ENCODE measurements around the gene IL18R1. TPM values are rescaled to one million over a fixed set of nuclear protein-coding genes. Genes with fewer than 3 reads are reported as not detected.

IL18R1 gene
- total RNA-seq, 1 experiment from 2014 or later: 1.5 TPM

GRCh38 chr2:102399499-102400141 is 44.0 kb downstream of the IL18R1 start:
- Mint-ChIP-seq H3K36me3 (ENCODE audit: insufficient read depth, unreplicated experiment) (no peaks in the 10 kb centered on the region), H3K4me1 (ENCODE audit: low read depth, unreplicated experiment) (no peaks in the 10 kb centered on the region), H3K4me3 (ENCODE audit: low read depth, unreplicated experiment) (no peak overlapping the region), H3K27me3 (ENCODE audit: unreplicated experiment) (peaks cover 11% of the 10 kb centered on the region), H3K27ac (ENCODE audit: unreplicated experiment) (no peak overlapping the region), H3K9me3 (ENCODE audit: low read depth, unreplicated experiment) (no peaks in the 10 kb centered on the region)
- intact Hi-C loops (cut with micrococcal nuclease; ENCODE audit: unreplicated experiment): no loop called here
- DNase-seq: no peak
- CTCF ChIA-PET: no interaction called here
- no TSS peak for BruUV-seq (replicated peaks)
- TF ChIP-seq CTCF (IDR thresholded peaks at IDR 0.05; ENCODE audit: unreplicated experiment): no peak

GRCh38 chr2:102401456-102401855 is 45.9 kb downstream of the IL18R1 start:
- CTCF ChIA-PET: interaction anchor here (0.7 kb wide), 1 partner anchor 846 kb away, joined by 3 read pairs; no protein-coding TSS in a partner anchor
- H3K27ac Mint-ChIP-seq (ENCODE audit: unreplicated experiment): no peak overlapping the region
- no peak for DNase-seq
- no peak overlapping the region for H3K4me3 Mint-ChIP-seq (ENCODE audit: low read depth, unreplicated experiment)
- H3K27me3 Mint-ChIP-seq (ENCODE audit: unreplicated experiment): peaks cover 7% of the 10 kb centered on the region
- H3K9me3 Mint-ChIP-seq (ENCODE audit: low read depth, unreplicated experiment): no peaks in the 10 kb centered on the region
- H3K4me1 Mint-ChIP-seq (ENCODE audit: low read depth, unreplicated experiment): no peaks in the 10 kb centered on the region
- H3K36me3 Mint-ChIP-seq (ENCODE audit: insufficient read depth, unreplicated experiment): no peaks in the 10 kb centered on the region
- intact Hi-C loops (cut with micrococcal nuclease; ENCODE audit: unreplicated experiment): no loop called here
- no TSS peak for BruUV-seq (replicated peaks)
- TF ChIP-seq CTCF (IDR thresholded peaks at IDR 0.05; ENCODE audit: unreplicated experiment): no peak

- CTCF ChIA-PET: no interaction called here
- Mint-ChIP-seq H3K27me3 (ENCODE audit: unreplicated experiment) (peaks cover 7% of the 10 kb centered on the region), H3K36me3 (ENCODE audit: insufficient read depth, unreplicated experiment) (no peaks in the 10 kb centered on the region), H3K9me3 (ENCODE audit: low read depth, unreplicated experiment) (no peaks in the 10 kb centered on the region), H3K4me1 (ENCODE audit: low read depth, unreplicated experiment) (no peaks in the 10 kb centered on the region), H3K27ac (ENCODE audit: unreplicated experiment) (no peak overlapping the region), H3K4me3 (ENCODE audit: low read depth, unreplicated experiment) (no peak overlapping the region)
- no peak for TF ChIP-seq CTCF (IDR thresholded peaks at IDR 0.05; ENCODE audit: unreplicated experiment)
- DNase-seq: no peak
- intact Hi-C loops (cut with micrococcal nuclease; ENCODE audit: unreplicated experiment): no loop called here
- no TSS peak for BruUV-seq (replicated peaks)
These were observed 46.3 kb downstream of the IL18R1 start for GRCh38 chr2:102401865-102402264.

GRCh38 chr2:102410952-102411351 is 55.4 kb downstream of the IL18R1 start:
- H3K36me3 Mint-ChIP-seq (ENCODE audit: insufficient read depth, unreplicated experiment): no peaks in the 10 kb centered on the region
- CTCF ChIA-PET: interaction anchor here (0.6 kb wide), 1 partner anchor 55 kb away, joined by 4 read pairs; no protein-coding TSS in a partner anchor
- no peak for TF ChIP-seq CTCF (IDR thresholded peaks at IDR 0.05; ENCODE audit: unreplicated experiment)

More at GRCh38 chr2:102410952-102411351, 55.4 kb downstream of the IL18R1 start:
- intact Hi-C loops (cut with micrococcal nuclease; ENCODE audit: unreplicated experiment): no loop called here
- Mint-ChIP-seq H3K4me3 (ENCODE audit: low read depth, unreplicated experiment) (no peak overlapping the region), H3K9me3 (ENCODE audit: low read depth, unreplicated experiment) (no peaks in the 10 kb centered on the region), H3K4me1 (ENCODE audit: low read depth, unreplicated experiment) (no peaks in the 10 kb centered on the region), H3K27me3 (ENCODE audit: unreplicated experiment) (peaks cover 21% of the 10 kb centered on the region), H3K27ac (ENCODE audit: unreplicated experiment) (no peak overlapping the region)
- no TSS peak for BruUV-seq (replicated peaks)
- DNase-seq: no peak

All from Calu3 (cell line).